AG10803 (cell line): ENCODE data around the gene RORB.

Experiments used
- DNase-seq: peaks from one replicate; pipeline ENCODE4 v3.0.0; 2010; ENCODE audit warnings: low read depth
- H3K4me3 ChIP-seq: 2 replicates; pipeline ENCODE4 v1.5.1; 2011; ENCODE audit warnings: mild to moderate bottlenecking, low read length, control low read depth
- CTCF ChIP-seq: conservative IDR thresholded peaks from 2 replicates; pipeline ENCODE4 v1.5.1; 2011; ENCODE audit warnings: mild to moderate bottlenecking, low read length, control low read depth, inconsistent platforms

RORB gene

GRCh38 chr9:74479711-74480110 lies 17.4 kb upstream of the RORB start:
- no peak for DNase-seq
- H3K4me3 ChIP-seq = no peak overlapping the region
- TF ChIP-seq CTCF = no peak

GRCh38 chr9:74487395-74487794 lies 9.7 kb upstream of the RORB start:
- TF ChIP-seq CTCF = no peak
- no peak for DNase-seq
- no peak overlapping the region for H3K4me3 ChIP-seq

- no peak for TF ChIP-seq CTCF
- H3K4me3 ChIP-seq = no peak overlapping the region
- DNase-seq = no peak
These were observed 3.6 kb upstream of the RORB start for GRCh38 chr9:74493512-74493911.

- TF ChIP-seq CTCF = no peak
- H3K4me3 ChIP-seq = no peak overlapping the region
These were observed 2.6 kb upstream of the RORB start for GRCh38 chr9:74494490-74494889.

GRCh38 chr9:74496406-74496805 lies 729 bp upstream of the RORB start:
- TF ChIP-seq CTCF = no peak
- no peak for DNase-seq
- peak overlapping the region; percentile 73 for H3K4me3 ChIP-seq

More at GRCh38 chr9:74494490-74494889, 2.6 kb upstream of the RORB start:
- DNase-seq = no peak

GRCh38 chr9:74497748-74498620 lies 849 bp downstream of the RORB start:
- peak; percentile 9 for DNase-seq
- H3K4me3 ChIP-seq = peak overlapping the region; percentile 73
- TF ChIP-seq CTCF = no peak

- H3K4me3 ChIP-seq = peak overlapping the region; percentile 73
- no peak for DNase-seq
- no peak for TF ChIP-seq CTCF
These were observed 1.5 kb downstream of the RORB start for GRCh38 chr9:74498621-74499095.
